ACC112 (cell line): ENCODE results near the gene PTGDR2.
A peak's percentile ranks its signal among the peaks of the same experiment; 100 is the strongest.
"Not testable (repeated sequence)": the region's sequence is repeated elsewhere in the genome, so short reads cannot be mapped to it uniquely, and the experiment has no call there.

Experiments used
- H2AFZ ChIP-seq: fragments of 200-600 bp; sonication (generic); one replicate; pipeline ENCODE4 v1.6.0; 2017; ENCODE audit warnings: antibody characterized with exemption, low read length; ENCODE audit not compliant: unreplicated experiment
- H3K27ac ChIP-seq: fragments of 200-600 bp; sonication (generic); 2 replicates; pipeline ENCODE4 v1.5.1; 2014; ENCODE audit warnings: low read depth, mild to moderate bottlenecking, antibody characterized with exemption, low read length, moderate library complexity
- H3K27me3 ChIP-seq: fragments of 200-600 bp; sonication (generic); 2 replicates; pipeline ENCODE4 v1.6.1; 2014; ENCODE audit warnings: mild to moderate bottlenecking, antibody characterized with exemption, low read length, moderate library complexity, mixed read lengths; ENCODE audit not compliant: insufficient read depth
- H3K36me3 ChIP-seq: fragments of 200-600 bp; sonication (generic); 2 replicates; pipeline ENCODE4 v1.6.1; 2016; ENCODE audit warnings: mild to moderate bottlenecking, antibody characterized with exemption, low read length, moderate library complexity, mixed read lengths; ENCODE audit not compliant: insufficient read depth
- H3K4me1 ChIP-seq: fragments of 200-600 bp; sonication (generic); one replicate; pipeline ENCODE4 v1.6.1; 2016; ENCODE audit warnings: low read length, mixed read lengths; ENCODE audit not compliant: insufficient read depth, unreplicated experiment, control insufficient read depth
- H3K4me3 ChIP-seq: fragments of 200-600 bp; sonication (generic); 2 replicates; pipeline ENCODE4 v1.5.1; 2014; ENCODE audit warnings: mild to moderate bottlenecking, low read depth, low read length
- H3K79me2 ChIP-seq: fragments of 200-600 bp; sonication (generic); one replicate; pipeline ENCODE4 v1.6.0; 2016; ENCODE audit warnings: low read length; ENCODE audit not compliant: control insufficient read depth, unreplicated experiment, insufficient read depth

PTGDR2 gene

DNA sequence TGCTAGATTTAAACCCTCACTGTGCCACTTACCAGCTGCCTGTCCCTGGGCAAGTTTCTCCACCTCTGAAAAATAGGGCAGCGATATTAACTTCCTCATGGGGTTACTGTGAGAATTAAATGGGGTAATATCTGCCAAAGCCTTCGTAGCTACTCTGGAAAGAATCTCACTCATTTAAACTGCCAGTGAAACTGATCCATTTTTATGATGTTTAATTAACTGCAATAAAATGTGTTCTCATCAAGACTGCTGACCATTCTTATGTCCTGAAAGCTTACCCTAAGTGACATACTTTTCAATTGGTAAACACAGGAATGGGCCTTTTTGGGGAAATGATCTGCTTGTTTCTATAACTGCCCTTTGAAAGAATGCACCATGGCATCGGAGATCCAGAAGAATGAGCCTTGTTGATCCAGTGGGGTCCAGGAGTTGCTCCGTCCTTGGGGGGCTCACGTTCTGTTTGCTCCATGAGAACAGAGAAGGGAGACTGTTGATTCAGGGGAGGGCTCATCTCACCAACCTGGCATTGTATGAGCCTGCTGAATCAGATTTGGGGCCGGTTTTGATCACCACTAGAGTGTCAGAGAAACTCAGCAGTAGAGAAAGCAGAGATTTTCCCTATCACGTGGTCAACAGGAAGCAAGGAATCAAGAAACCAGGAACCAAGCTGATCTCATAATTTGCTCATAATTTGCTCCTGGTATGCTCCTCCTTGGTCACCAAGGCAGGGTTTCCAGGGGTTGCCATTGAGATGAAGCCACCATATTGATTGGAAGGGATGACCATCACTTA, 20.8 kb downstream of the PTGDR2 start:
- Histone ChIP-seq H3K27ac (no peak overlapping the region), H2AFZ (peak overlapping the region; percentile 48), H3K4me3 (no peak overlapping the region), H3K27me3 (peaks cover 10% of the 10 kb centered on the region; the same call in 1 of the 2 replicates), H3K4me1 (peaks cover 12% of the 10 kb centered on the region), H3K36me3 (no peaks in the 10 kb centered on the region), H3K79me2 (no peaks in the 10 kb centered on the region)

DNA sequence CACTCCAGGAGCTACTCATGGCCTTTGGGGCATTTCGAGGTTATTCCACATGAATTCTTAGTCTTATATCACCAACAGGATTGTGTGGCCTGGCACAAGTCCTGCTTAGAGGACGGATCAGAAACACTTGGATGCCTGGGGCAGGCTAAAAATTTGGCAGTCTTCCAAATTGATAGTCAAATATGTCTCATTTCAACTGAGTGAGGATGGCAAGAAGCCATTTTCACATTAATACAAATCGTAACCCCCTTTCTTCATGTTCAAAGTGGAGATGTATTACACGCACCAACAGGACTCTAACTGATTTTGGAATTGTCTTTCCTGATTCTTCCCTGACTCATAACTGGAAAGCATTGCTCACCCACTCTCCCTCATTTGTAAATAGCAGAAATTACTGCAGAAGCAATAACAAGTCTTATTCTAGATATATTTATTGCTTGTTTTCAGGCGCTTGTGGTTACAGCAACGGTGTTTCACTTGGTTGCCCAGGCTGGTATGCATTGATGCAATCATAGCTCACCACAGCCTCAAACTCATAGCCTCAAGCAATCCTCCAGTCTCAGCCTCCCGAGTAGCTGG, 24.2 kb downstream of the PTGDR2 start:
- no peak overlapping the region for H2AFZ ChIP-seq
- peaks cover 10% of the 10 kb centered on the region; the same call in 1 of the 2 replicates for H3K27me3 ChIP-seq
- no peak overlapping the region for H3K27ac ChIP-seq
- no peaks in the 10 kb centered on the region for H3K36me3 ChIP-seq
- H3K4me1 ChIP-seq = peaks cover 12% of the 10 kb centered on the region
- H3K79me2 ChIP-seq = no peaks in the 10 kb centered on the region
- no peak overlapping the region for H3K4me3 ChIP-seq

DNA sequence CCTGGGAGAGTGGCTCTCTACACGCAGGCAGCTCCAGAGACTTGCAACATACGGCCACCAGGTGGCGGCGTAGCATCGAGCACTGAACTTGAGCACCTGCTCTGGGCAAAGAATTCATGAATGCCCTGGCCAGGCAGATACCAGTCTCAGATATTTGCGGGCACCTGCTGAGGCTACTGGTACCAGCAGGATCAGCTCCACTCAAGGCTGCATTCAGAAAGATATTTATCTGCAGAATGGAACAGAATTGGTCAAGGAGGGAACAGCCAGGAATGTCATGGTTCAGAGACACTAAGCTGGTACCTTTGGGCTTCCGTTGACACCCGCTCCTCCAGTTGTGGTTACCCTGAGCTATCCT, 24.6 kb downstream of the PTGDR2 start:
- Histone ChIP-seq H3K79me2 (no peaks in the 10 kb centered on the region), H3K27ac (no peak overlapping the region), H3K4me3 (no peak overlapping the region), H3K36me3 (no peaks in the 10 kb centered on the region), H3K27me3 (peaks cover 10% of the 10 kb centered on the region; the same call in 1 of the 2 replicates), H2AFZ (no peak overlapping the region), H3K4me1 (peaks cover 12% of the 10 kb centered on the region)

DNA sequence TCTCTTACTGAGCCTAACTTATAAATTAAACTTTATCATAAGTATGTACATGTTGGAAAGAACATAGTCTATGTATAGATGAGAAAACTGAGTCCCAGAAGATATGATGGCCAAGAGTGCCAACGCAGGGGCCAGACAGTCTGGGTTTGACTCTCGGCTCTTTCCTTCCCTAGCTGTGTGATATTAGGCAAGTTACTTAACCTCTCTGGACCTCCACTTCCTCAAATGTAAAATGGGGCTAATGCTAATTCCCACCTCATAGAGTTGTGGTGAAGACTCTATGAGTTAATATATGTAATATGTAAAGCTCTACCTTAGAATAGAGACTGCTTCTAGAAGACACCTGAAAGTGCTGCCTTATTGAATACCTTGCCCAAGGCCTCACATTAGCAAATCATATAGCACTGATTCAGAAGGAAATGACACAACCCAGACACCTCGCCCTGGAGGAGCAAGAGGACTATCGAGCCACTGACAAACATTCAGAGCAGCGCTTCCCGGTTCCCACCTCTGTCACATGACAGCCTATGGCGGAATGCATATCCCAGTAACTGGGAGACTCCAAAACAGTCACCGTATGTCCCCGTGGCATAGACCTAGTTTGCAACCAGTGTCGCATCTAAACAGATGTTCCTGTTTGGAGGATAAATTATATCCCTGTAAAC, 25.1 kb downstream of the PTGDR2 start:
- Histone ChIP-seq H3K27me3 (peaks cover 10% of the 10 kb centered on the region; the same call in 1 of the 2 replicates), H3K4me3 (no peak overlapping the region), H3K4me1 (peaks cover 7% of the 10 kb centered on the region), H3K36me3 (no peaks in the 10 kb centered on the region), H2AFZ (no peak overlapping the region), H3K79me2 (no peaks in the 10 kb centered on the region), H3K27ac (no peak overlapping the region)

DNA sequence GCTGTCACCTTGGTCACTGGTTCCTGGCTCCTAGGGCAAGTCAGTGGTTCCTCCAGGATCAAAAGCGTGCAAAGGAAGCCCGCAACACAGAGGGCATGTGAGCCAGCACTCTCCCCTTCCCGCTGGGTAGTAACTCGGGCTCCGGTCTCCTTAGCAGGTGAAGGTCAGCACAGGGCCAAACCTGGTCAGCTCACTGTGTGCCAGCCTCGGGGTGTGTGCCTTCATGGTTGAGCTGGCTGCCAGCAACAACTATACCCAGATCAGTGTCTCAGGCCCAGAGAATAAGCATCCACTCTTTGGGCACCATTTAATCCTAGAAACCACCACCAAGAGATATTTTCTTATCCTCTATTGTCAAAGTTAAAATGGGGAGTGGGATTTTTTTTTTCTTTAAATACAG, 30.0 kb downstream of the PTGDR2 start:
- Histone ChIP-seq H3K79me2 (no peaks in the 10 kb centered on the region), H3K36me3 (no peaks in the 10 kb centered on the region), H3K4me1 (no peaks in the 10 kb centered on the region), H3K4me3 (no peak overlapping the region), H2AFZ (no peak overlapping the region), H3K27ac (no peak overlapping the region), H3K27me3 (no peaks in the 10 kb centered on the region)

DNA sequence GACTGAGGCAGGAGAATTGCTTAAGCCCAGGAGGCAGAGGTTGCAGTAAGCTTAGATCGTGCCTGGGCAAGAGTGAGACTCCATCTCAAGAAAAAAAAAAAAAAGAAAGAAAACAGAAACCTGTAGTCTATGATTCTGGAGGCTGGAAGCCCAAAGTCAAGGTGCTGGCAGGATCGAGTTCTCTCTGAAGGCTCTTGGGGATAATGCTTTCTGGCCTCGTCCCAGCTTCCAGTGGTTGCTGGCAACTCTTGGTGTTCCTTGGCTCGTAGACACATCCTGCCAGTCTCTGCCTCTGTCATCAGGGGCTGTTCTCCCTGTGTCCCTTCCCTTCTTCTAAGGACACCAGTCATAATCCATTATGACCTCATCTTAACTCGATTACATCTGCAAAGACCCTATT, 30.6 kb downstream of the PTGDR2 start:
- Histone ChIP-seq H2AFZ (no peak overlapping the region), H3K4me1 (no peaks in the 10 kb centered on the region), H3K36me3 (no peaks in the 10 kb centered on the region), H3K27ac (no peak overlapping the region), H3K4me3 (no peak overlapping the region), H3K79me2 (no peaks in the 10 kb centered on the region), H3K27me3 (no peaks in the 10 kb centered on the region)

DNA sequence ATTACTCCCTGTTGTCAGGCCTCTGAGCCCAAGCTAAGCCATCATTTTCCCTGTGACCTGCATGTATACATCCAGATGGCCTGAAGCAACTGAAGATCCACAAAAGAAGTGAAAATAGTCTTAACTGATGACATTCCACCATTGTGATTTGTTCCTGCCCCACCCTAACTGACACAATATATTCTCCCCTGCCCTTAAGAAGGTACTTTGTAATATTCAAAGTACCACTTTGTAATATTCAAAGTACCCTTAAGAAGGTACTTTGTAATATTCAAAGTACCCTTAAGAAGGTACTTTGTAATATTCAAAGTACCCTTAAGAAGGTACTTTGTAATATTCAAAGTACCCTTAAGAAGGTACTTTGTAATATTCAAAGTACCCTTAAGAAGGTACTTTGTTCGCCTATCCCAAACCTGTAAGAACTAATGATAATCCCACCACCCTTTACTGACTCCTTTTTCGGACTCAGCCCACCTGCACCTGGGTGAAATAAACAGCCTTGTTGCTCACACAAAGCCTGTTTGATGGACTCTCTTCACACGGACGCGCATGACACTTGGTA, 31.9 kb downstream of the PTGDR2 start:
- H3K27ac ChIP-seq, H3K4me3 ChIP-seq, H3K4me1 ChIP-seq, H2AFZ ChIP-seq, H3K79me2 ChIP-seq, H3K36me3 ChIP-seq, H3K27me3 ChIP-seq: not testable (repeated sequence)

DNA sequence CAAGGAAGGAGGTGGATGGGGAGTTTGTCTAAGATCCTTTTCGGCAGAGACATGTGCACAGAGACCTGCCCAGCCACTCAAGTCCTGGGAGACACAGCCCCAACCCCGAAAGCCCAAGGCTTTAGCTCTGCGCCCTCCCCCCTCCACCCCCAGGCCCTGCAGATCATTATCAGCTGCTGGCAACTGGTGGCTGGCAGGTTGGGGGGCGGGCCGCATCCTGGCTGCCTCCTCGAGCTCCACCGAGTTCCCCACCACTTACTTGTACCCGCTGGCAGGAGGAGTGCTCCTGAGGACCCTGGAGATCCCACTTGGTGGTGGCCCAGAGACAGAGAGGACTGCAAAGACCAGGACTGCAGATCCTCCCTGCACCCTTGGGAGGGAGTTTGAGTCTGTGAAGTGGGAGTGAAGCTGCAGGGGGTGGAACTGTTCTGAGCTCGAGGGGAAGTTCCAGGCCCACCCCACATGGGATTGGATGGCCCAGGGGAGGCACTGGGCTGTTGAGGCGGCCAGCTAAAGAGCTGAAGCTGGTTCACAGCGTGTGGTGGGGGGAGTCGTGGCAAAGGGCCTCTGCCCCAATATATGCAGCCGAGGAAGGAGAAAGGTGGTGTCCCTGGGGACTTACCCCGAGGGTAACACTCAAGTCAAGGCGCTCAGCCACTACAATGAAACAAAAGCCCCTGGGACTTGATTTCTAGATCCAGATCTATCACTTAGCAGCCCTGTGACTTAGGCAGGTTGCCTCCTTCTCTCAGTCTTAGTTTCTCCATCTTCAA, 33.7 kb downstream of the PTGDR2 start:
- H2AFZ ChIP-seq = no peak overlapping the region
- peaks cover 5% of the 10 kb centered on the region for H3K27me3 ChIP-seq
- H3K4me3 ChIP-seq = no peak overlapping the region
- no peaks in the 10 kb centered on the region for H3K36me3 ChIP-seq
- no peaks in the 10 kb centered on the region for H3K4me1 ChIP-seq
- H3K27ac ChIP-seq = no peak overlapping the region
- no peaks in the 10 kb centered on the region for H3K79me2 ChIP-seq

DNA sequence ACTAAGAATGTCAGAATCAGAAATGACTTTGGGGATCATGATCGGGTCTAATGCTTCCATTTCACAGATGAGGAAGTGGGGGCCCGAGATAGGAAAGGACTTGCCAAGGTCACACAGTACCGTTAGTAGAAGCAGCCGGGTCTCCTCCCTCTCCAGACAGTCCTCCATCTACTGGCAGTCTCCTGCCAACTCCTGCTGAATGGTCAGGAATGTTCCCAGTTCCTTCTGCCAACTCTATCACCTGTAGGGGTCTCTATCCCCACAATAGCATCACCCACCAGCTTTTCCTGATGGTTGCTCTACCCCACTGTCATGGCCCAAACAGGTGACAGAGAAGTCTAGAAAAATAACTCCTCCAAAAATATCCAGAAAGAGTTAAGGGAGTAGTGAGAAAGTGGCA, 37.7 kb downstream of the PTGDR2 start:
- no peaks in the 10 kb centered on the region for H3K4me1 ChIP-seq
- H3K79me2 ChIP-seq = no peaks in the 10 kb centered on the region
- peaks cover 10% of the 10 kb centered on the region for H3K27me3 ChIP-seq
- H3K27ac ChIP-seq = no peak overlapping the region
- no peak overlapping the region for H3K4me3 ChIP-seq
- no peaks in the 10 kb centered on the region for H3K36me3 ChIP-seq
- H2AFZ ChIP-seq = no peak overlapping the region

DNA sequence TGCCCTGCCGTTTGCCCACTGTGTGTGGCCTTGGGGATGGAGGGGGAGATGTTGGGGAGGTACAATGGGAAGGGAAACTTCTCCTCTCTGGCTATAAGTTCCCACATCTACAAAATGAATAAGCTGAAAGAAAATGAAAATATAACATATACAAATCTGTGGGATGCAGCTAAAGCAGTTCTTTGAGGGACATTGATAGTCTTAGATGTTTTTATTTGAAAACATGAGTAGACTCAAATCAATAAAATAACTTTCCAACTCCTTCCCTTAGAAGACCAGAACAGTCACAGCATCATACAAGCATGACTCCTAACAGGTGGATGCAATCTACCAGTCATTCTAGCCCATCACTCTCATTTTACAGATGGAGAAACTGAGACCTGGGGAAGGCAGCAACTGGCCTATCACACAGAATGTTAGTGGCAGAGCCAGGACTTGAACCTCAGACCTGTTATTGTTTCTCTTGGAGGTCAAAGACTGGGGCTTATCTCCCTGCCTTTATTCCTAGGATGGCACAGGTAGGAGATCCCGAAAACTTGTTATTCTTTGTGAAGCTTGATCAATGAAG, 39.1 kb downstream of the PTGDR2 start:
- H3K4me1 ChIP-seq = no peaks in the 10 kb centered on the region
- no peak overlapping the region for H3K27ac ChIP-seq
- H3K27me3 ChIP-seq = peaks cover 21% of the 10 kb centered on the region
- H3K36me3 ChIP-seq = no peaks in the 10 kb centered on the region
- H3K4me3 ChIP-seq = no peak overlapping the region
- no peaks in the 10 kb centered on the region for H3K79me2 ChIP-seq
- H2AFZ ChIP-seq = no peak overlapping the region
